HEK293 (cell line): ENCODE measurements around the gene C11orf86.
"Not testable (repeated sequence)": the region's sequence is repeated elsewhere in the genome, so short reads cannot be mapped to it uniquely, and the experiment has no call there.

Experiments
- CTCF ChIP-seq: fragments of 450-650 bp; formaldehyde crosslinking; IDR thresholded peaks from 2 replicates; pipeline ENCODE4 v1.5.1; 2016; ENCODE audit warnings: missing biosample characterization, missing genetic modification characterization
- KLF10 ChIP-seq: fragments of 450-650 bp; IDR thresholded peaks from 2 replicates; pipeline ENCODE4 v1.5.1; 2018; ENCODE audit warnings: missing biosample characterization, mild to moderate bottlenecking, missing genetic modification characterization
- PRDM4 ChIP-seq: fragments of 450-650 bp; formaldehyde crosslinking; IDR thresholded peaks from 2 replicates; pipeline ENCODE4 v1.5.1; 2017; ENCODE audit warnings: missing biosample characterization, missing genetic modification characterization
- REST ChIP-seq: fragments of 450-650 bp; formaldehyde crosslinking; IDR thresholded peaks from 2 replicates; pipeline ENCODE4 v1.5.1; 2016; ENCODE audit warnings: missing biosample characterization, missing genetic modification characterization
- WT1 ChIP-seq: fragments of 450-650 bp; formaldehyde crosslinking; IDR thresholded peaks from 2 replicates; pipeline ENCODE4 v1.5.1; 2016; ENCODE audit warnings: missing biosample characterization, missing genetic modification characterization
- ZBTB26 ChIP-seq: fragments of 450-650 bp; formaldehyde crosslinking; optimal IDR thresholded peaks from 2 replicates; pipeline ENCODE3; 2016; ENCODE audit warnings: missing biosample characterization, mild to moderate bottlenecking, missing genetic modification characterization
- ZNF121 ChIP-seq: fragments of 450-650 bp; formaldehyde crosslinking; IDR thresholded peaks from 2 replicates; pipeline ENCODE4 v1.5.1; 2016; ENCODE audit warnings: missing biosample characterization, missing genetic modification characterization
- ZNF146 ChIP-seq: fragments of 450-650 bp; formaldehyde crosslinking; IDR thresholded peaks from 2 replicates; pipeline ENCODE4 v1.5.1; 2016; ENCODE audit warnings: missing biosample characterization, missing genetic modification characterization
- ZNF155 ChIP-seq: fragments of 450-650 bp; formaldehyde crosslinking; IDR thresholded peaks from 2 replicates; pipeline ENCODE4 v1.5.1; 2016; ENCODE audit warnings: missing biosample characterization, missing genetic modification characterization
- ZNF184 ChIP-seq: fragments of 450-650 bp; IDR thresholded peaks from 2 replicates; pipeline ENCODE4 v1.5.1; 2018; ENCODE audit warnings: missing biosample characterization, mild to moderate bottlenecking, missing genetic modification characterization
- ZNF335 ChIP-seq: fragments of 450-650 bp; formaldehyde crosslinking; conservative IDR thresholded peaks from 2 replicates; pipeline ENCODE4 v1.5.1; 2016; ENCODE audit warnings: missing biosample characterization, missing genetic modification characterization
- ZNF354C ChIP-seq: fragments of 450-650 bp; formaldehyde crosslinking; IDR thresholded peaks from 2 replicates; pipeline ENCODE4 v1.5.1; 2016; ENCODE audit warnings: missing biosample characterization, missing genetic modification characterization, low read depth, borderline replicate concordance
- ZNF704 ChIP-seq: fragments of 450-650 bp; formaldehyde crosslinking; IDR thresholded peaks from 2 replicates; pipeline ENCODE4 v1.5.1; 2016; ENCODE audit warnings: missing biosample characterization, missing genetic modification characterization

- TF ChIP-seq CTCF; KLF10 (tag by site-specific recombination); ZNF146 (tag by site-specific recombination); ZNF335 (tag by site-specific recombination); WT1 (tag by site-specific recombination); ZNF704 (tag by site-specific recombination); ZNF184 (tag by site-specific recombination); ZBTB26 (tag by site-specific recombination); ZNF354C; PRDM4; REST (tag by site-specific recombination); ZNF155 (tag by site-specific recombination): not testable (repeated sequence)
- TF ChIP-seq ZNF121, result 0 out of 2 replicates have a peak, but pooled peaks have one; percentile 20
Measured at GRCh38 chr11:66961691-66962213, 13.4 kb upstream of the C11orf86 start.
